Astrocyte of the spinal cord (primary cell): ENCODE data around the gene CISD2.
"Not testable (repeated sequence)": the region's sequence is repeated elsewhere in the genome, so short reads cannot be mapped to it uniquely, and the experiment has no call there.

Source experiments
- DNase-seq: peaks from one replicate; pipeline ENCODE4 v3.0.0; 2011; ENCODE audit warnings: low read depth, low spot score
- H3K4me3 ChIP-seq: 2 replicates; pipeline ENCODE4 v1.5.1; 2011; ENCODE audit warnings: low read depth, mild to moderate bottlenecking, low read length, moderate library complexity
- CTCF ChIP-seq: IDR thresholded peaks from 2 replicates; pipeline ENCODE4 v1.5.1; 2012; ENCODE audit warnings: low read depth, mild to moderate bottlenecking, low read length, inconsistent platforms
- in situ Hi-C: cut with HindIII; loops from 2 replicates; pipeline ENCODE4 v1.10.0; 2017; ENCODE audit warnings: low sequenced_read_pairs

The CISD2 gene

DNA sequence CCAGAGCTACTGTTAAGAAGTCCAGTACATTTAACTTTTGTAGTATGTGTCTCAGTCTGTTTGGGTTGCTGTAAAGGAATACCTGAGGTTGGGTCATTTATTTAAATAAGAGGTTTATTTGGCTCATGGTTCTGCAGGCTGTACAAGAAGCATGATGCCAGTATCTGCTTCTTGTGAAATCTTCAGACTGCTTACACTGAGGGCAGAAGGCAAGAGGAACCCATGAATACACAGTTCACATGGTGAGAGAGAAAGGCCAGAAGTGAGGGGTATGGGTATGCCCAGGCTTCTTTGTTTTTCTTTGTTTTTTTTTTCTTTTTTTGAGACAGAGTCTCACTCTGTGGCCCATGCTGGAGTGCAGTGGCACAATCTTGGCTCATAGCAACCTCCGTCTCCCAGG lies 6.0 kb upstream of the CISD2 start:
- H3K4me3 ChIP-seq: no peak overlapping the region
- DNase-seq: no peak
- in situ Hi-C loops: no loop called here
- no peak for TF ChIP-seq CTCF

- in situ Hi-C loops, H3K4me3 ChIP-seq, DNase-seq: not testable (repeated sequence)
Measured at GRCh38 chr4:102865327-102865726, 3.5 kb upstream of the CISD2 start.

DNA sequence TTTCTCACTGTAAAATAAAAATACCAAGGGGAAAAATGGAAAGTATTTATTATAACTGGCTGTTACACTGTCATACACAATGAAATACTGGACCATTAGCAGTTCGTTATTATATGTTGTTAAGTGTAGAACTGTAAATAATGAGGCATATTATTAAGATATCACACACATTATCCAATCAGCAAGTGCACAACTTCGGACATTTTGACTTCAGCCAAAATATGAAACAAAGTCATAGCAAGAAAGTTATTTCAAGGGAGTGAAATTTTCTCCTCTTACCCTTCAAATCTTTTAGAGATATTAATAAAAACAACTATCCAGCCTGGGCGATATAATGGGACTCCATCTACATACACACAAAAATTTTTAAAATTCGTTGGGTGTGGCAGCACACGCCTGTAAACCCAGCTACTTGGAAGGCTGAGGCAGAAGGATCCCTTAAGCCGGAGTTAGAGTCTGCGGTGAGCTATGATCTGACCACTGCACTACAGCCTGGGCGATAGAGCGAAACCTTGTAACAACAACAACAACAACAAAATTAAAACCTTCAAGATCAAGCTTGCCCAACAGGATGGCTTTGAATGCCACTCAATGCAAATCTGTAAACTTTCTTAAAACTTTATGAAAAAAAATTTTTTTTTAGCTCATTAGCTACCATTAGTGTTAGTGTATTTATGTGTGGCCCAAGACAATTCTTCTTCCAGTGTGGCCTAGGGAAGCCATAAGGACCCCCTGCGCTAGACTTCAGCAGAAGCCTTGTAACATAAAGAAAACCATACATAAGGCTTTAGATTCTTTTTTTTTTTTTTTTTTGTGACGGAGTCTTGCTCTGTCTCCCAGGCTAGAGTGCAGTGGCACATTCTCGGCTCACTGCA lies 1.3 kb upstream of the CISD2 start:
- DNase-seq: no peak
- TF ChIP-seq CTCF: no peak
- in situ Hi-C loops: no loop called here
- H3K4me3 ChIP-seq: peak overlapping the region; percentile 57

DNA sequence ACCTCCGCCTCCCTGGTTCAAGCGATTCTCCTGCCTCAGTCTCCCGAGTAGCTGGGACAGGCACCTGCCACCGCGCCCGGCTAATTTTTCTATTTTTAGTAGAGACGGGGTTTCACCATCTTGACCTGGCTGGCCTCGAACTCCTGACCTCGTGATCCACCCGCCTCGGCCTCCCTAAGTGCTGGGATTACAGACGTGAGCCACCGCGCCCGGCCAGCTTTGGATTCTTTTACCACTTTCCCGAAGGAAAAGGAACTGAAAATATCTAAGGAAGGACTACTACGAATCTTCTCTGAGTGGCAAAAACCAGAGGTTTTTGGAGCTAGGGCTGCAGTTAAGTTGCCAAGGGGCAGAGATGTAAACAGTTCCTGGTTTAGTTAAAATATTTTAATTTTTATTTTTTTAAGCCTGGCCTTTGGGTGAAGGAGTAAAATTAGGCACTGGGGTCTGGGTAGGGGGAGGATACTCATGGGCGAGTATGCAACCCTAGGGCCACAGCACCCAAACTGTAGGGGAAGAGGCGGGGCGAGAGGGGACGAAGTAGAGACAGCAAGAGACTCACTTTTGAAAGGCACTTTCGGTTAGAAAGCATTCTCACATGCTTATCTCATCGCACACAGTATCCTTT lies 525 bp upstream of the CISD2 start:
- DNase-seq: no peak
- peak overlapping the region; percentile 57 for H3K4me3 ChIP-seq
- TF ChIP-seq CTCF: no peak
- in situ Hi-C loops: no loop called here

DNA sequence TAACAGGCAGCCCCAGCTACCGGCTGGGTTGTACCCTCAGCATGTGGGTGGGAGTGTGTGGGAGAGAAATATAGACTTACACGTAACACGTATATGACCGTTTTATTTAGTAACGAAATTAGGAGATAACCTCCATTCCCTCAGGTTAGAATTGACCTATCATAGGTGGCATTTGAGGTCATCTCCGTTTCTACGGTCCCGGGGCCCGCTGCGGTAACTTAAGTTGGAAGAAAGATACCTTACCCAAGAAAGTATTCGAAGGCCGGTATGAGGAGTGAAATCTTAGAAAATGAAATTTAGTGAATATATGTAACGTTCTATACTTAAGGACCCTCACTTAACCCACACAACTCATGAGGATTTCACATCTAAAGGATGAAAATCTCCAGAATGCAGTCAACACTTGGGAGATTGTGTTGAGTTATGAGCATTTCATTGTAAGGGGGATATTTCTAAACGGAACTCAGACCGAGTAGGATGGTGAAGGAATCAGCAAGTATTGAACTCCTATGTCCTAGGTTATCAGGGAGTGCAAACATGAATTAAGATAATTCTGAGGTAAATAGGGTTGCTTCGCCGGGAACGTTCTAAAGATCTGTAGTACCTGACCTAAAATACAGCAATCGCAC lies 891 bp downstream of the CISD2 start:
- DNase-seq: no peak
- in situ Hi-C loops: no loop called here
- H3K4me3 ChIP-seq: peak overlapping the region; percentile 57
- TF ChIP-seq CTCF: no peak

DNA sequence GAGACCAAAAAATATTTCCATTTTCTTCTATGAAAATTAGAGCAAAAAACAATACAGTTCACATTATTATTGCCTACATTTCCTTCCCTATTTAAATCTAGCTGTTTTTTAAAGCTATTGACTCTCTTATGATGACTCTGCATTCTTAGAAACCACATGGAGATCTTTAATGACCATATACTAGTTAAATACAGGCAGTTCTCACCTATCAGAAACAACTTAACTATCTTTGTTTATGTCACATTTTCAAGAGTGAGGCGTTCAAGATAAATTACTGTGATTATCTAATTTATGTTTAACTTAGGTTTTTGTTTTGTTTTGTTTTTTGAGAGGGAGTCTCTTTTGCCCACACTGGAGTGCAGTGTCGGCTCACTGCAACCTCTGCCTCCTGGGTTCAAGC lies 3.0 kb downstream of the CISD2 start:
- no peak for TF ChIP-seq CTCF
- DNase-seq: no peak
- in situ Hi-C loops: no loop called here
- H3K4me3 ChIP-seq: no peak overlapping the region

- DNase-seq, in situ Hi-C loops, H3K4me3 ChIP-seq: not testable (repeated sequence)
Measured at GRCh38 chr4:102877477-102878106, 8.8 kb downstream of the CISD2 start.

GRCh38 chr4:102878349-102878748 lies 9.6 kb downstream of the CISD2 start:
- in situ Hi-C loops, H3K4me3 ChIP-seq: not testable (repeated sequence)
- peak; percentile 88 for DNase-seq
